ENCODE data around the gene CBLIF.

DNA sequence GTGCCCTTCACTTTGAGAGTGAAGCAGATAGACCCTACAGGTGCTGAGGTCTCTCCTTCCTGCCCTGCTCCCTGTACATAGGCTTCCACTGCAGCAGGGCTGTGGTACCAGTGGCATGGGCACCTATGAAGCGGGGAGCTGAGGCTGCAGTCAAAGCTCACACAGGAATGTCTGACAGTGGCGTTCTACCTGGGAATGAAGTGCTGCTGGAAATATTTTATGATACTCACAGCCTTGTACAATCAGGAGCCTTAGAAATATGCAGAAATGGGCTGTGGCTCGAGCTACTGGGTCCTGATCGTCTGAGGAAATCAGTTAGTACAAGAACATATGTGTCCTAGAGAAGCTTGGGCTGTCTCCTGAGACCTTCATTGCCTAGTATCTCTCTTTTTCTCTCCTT is 59.5 kb downstream of the CBLIF start:
- TF ChIP-seq, protein P1, sequence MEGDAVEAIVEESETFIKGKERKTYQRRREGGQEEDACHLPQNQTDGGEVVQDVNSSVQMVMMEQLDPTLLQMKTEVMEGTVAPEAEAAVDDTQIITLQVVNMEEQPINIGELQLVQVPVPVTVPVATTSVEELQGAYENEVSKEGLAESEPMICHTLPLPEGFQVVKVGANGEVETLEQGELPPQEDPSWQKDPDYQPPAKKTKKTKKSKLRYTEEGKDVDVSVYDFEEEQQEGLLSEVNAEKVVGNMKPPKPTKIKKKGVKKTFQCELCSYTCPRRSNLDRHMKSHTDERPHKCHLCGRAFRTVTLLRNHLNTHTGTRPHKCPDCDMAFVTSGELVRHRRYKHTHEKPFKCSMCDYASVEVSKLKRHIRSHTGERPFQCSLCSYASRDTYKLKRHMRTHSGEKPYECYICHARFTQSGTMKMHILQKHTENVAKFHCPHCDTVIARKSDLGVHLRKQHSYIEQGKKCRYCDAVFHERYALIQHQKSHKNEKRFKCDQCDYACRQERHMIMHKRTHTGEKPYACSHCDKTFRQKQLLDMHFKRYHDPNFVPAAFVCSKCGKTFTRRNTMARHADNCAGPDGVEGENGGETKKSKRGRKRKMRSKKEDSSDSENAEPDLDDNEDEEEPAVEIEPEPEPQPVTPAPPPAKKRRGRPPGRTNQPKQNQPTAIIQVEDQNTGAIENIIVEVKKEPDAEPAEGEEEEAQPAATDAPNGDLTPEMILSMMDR (optimal IDR thresholded peaks at IDR 0.05 in 1 of 3, IDR thresholded peaks at IDR 0.05 in 1 of 3, conservative IDR thresholded peaks at IDR 0.05 in 1 of 3; ENCODE audit: extremely low read depth in 1 of 3, insufficient read depth in 2 of 3, low read length in 3 of 3) = no peak
- no peak for TF ChIP-seq EZH2 (IDR thresholded peaks at IDR 0.05; ENCODE audit: low read length)

Data from keratinocyte (primary cell).